Stimulated activated CD8-positive, alpha-beta memory T cell treated with anti-CD3 and anti-CD28 coated beads, Interleukin-4, amount 100 ng/mL, for 48 hours (primary cell): Measurements from ENCODE around the gene PIGBOS1.
"Not testable (repeated sequence)": the region's sequence is repeated elsewhere in the genome, so short reads cannot be mapped to it uniquely, and the experiment has no call there.

Experiments
- DNase-seq: peaks from one replicate; pipeline ENCODE4 v3.0.0-alpha.2; 2020

PIGBOS1 gene

GRCh38 chr15:55290528-55291057, 28.3 kb downstream of the PIGBOS1 start:
- peak; percentile 90 for DNase-seq

GRCh38 chr15:55289746-55290527, 29.0 kb downstream of the PIGBOS1 start, which contains the start of gene RAB27A:
TSS of gene RAB27A (minus strand) at chr15:55289813. CDS start at chr15:55234934, 54,879 bp downstream.
- DNase-seq = peak; percentile 90

- DNase-seq = peak; percentile 68
These were observed 29.7 kb downstream of the PIGBOS1 start for GRCh38 chr15:55289011-55289745.

- no peak for DNase-seq
These were observed 30.8 kb downstream of the PIGBOS1 start for GRCh38 chr15:55288006-55288717.

GRCh38 chr15:55286442-55287189, 32.3 kb downstream of the PIGBOS1 start:
- not testable (repeated sequence) for DNase-seq

GRCh38 chr15:55284426-55284825, 34.5 kb downstream of the PIGBOS1 start:
- DNase-seq = no peak

GRCh38 chr15:55283379-55284147, 35.4 kb downstream of the PIGBOS1 start:
- DNase-seq = no peak

- no peak for DNase-seq
These were observed 36.6 kb downstream of the PIGBOS1 start for GRCh38 chr15:55282284-55282833.

GRCh38 chr15:55281517-55282228, 37.2 kb downstream of the PIGBOS1 start:
- DNase-seq = no peak

- DNase-seq = peak; percentile 57
These were observed 38.3 kb downstream of the PIGBOS1 start for GRCh38 chr15:55280589-55280988.

- DNase-seq = peak; percentile 70
These were observed 39.1 kb downstream of the PIGBOS1 start for GRCh38 chr15:55279746-55280351.

GRCh38 chr15:55279100-55279745, 39.7 kb downstream of the PIGBOS1 start:
- DNase-seq = no peak

GRCh38 chr15:55277715-55278114, 41.2 kb downstream of the PIGBOS1 start:
- DNase-seq = no peak

GRCh38 chr15:55277116-55277564, 41.8 kb downstream of the PIGBOS1 start:
- peak; percentile 72 for DNase-seq

- DNase-seq = no peak
These were observed 42.6 kb downstream of the PIGBOS1 start for GRCh38 chr15:55276324-55276723.

GRCh38 chr15:55270291-55270690, 48.6 kb downstream of the PIGBOS1 start:
- no peak for DNase-seq

GRCh38 chr15:55268176-55268695, 50.7 kb downstream of the PIGBOS1 start:
- DNase-seq = no peak

- DNase-seq = peak; percentile 79
These were observed 51.3 kb downstream of the PIGBOS1 start for GRCh38 chr15:55267401-55268175.
